IPS-NIHi7 (cell line): ENCODE measurements around the gene CENPU.
A peak's percentile ranks its signal among the peaks of the same experiment; 100 is the strongest.
"Not testable (repeated sequence)": the region's sequence is repeated elsewhere in the genome, so short reads cannot be mapped to it uniquely, and the experiment has no call there.

ENCODE experiments used
- DNase-seq: peaks from one replicate; pipeline ENCODE4 v3.0.0; 2012; ENCODE audit warnings: mixed read lengths; ENCODE audit errors: extremely low spot score

The CENPU gene

GRCh38 chr4:184733654-184734524, at the start of gene CENPU:
CENPU (minus strand) TSS chr4:184734096; CDS start chr4:184734062, 34 bp downstream.
- peak; percentile 99 for DNase-seq

- DNase-seq = no peak
These were observed 49.0 kb upstream of the CENPU start for GRCh38 chr4:184782731-184783373.

- not testable (repeated sequence) for DNase-seq
These were observed 45.3 kb upstream of the CENPU start for GRCh38 chr4:184779160-184779559.

GRCh38 chr4:184778325-184778724, 44.4 kb upstream of the CENPU start:
- no peak for DNase-seq

GRCh38 chr4:184776821-184777220, 42.9 kb upstream of the CENPU start:
- no peak for DNase-seq

- no peak for DNase-seq
These were observed 42.1 kb upstream of the CENPU start for GRCh38 chr4:184775854-184776555.

- DNase-seq = no peak
These were observed 40.3 kb upstream of the CENPU start for GRCh38 chr4:184774152-184774551.

- DNase-seq = no peak
These were observed 37.5 kb upstream of the CENPU start for GRCh38 chr4:184771416-184771815.

- DNase-seq = no peak
These were observed 35.4 kb upstream of the CENPU start for GRCh38 chr4:184769141-184769765.

- no peak for DNase-seq
These were observed 34.4 kb upstream of the CENPU start for GRCh38 chr4:184768296-184768695.

- DNase-seq = no peak
These were observed 32.5 kb upstream of the CENPU start for GRCh38 chr4:184766446-184766845.

- peak; percentile 66 for DNase-seq
These were observed 31.8 kb upstream of the CENPU start for GRCh38 chr4:184765473-184766340.

GRCh38 chr4:184764601-184765000, 30.7 kb upstream of the CENPU start:
- no peak for DNase-seq

- DNase-seq = no peak
These were observed 29.4 kb upstream of the CENPU start for GRCh38 chr4:184763150-184763780.

- no peak for DNase-seq
These were observed 28.2 kb upstream of the CENPU start for GRCh38 chr4:184762100-184762499.

- DNase-seq = no peak
These were observed 26.8 kb upstream of the CENPU start for GRCh38 chr4:184760681-184761080.

GRCh38 chr4:184757810-184758209, 23.9 kb upstream of the CENPU start:
- no peak for DNase-seq

- no peak for DNase-seq
These were observed 22.5 kb upstream of the CENPU start for GRCh38 chr4:184756399-184756798.

GRCh38 chr4:184755278-184755677, 21.4 kb upstream of the CENPU start:
- no peak for DNase-seq

GRCh38 chr4:184752496-184753275, 18.8 kb upstream of the CENPU start:
- no peak for DNase-seq
